A673 (cell line): Measurements from ENCODE around the gene CLCN7.

ENCODE experiments used
- CTCF ChIP-seq: fragments of 300-800, 200-600 bp; sonication (generic); conservative IDR thresholded peaks from 2 replicates; pipeline ENCODE4 v1.5.1; 2017; ENCODE audit warnings: low read depth, mild to moderate bottlenecking, antibody characterized with exemption, low read length, moderate library complexity, mixed read lengths
- EZH2 ChIP-seq: fragments of 200-600 bp; sonication (generic); IDR thresholded peaks from 2 replicates; pipeline ENCODE4 v1.6.1; 2017; ENCODE audit warnings: borderline replicate concordance, low read depth, mild to moderate bottlenecking, mixed read lengths, antibody characterized with exemption, low read length; ENCODE audit not compliant: poor library complexity, severe bottlenecking

- TF ChIP-seq CTCF (no peak), EZH2 (no peak)
Observed at GRCh38 chr16:1464196-1464893, 10.5 kb downstream of the CLCN7 start.
